AG09319 (cell line): Measurements from ENCODE around the gene FGF7.
"Not testable (repeated sequence)": the region's sequence is repeated elsewhere in the genome, so short reads cannot be mapped to it uniquely, and the experiment has no call there.

Experiments
- DNase-seq: peaks from one replicate; pipeline ENCODE4 v3.0.0-alpha.2; 2010; ENCODE audit warnings: low read depth; ENCODE audit errors: extremely low read depth
- TF ChIP-seq, protein P1 (sequence below): IDR thresholded peaks from 2 replicates; pipeline ENCODE4 v1.5.1; 2011; ENCODE audit warnings: low read depth, mild to moderate bottlenecking, inconsistent platforms, low read length, moderate library complexity

The FGF7 gene, protein sequence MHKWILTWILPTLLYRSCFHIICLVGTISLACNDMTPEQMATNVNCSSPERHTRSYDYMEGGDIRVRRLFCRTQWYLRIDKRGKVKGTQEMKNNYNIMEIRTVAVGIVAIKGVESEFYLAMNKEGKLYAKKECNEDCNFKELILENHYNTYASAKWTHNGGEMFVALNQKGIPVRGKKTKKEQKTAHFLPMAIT

DNA sequence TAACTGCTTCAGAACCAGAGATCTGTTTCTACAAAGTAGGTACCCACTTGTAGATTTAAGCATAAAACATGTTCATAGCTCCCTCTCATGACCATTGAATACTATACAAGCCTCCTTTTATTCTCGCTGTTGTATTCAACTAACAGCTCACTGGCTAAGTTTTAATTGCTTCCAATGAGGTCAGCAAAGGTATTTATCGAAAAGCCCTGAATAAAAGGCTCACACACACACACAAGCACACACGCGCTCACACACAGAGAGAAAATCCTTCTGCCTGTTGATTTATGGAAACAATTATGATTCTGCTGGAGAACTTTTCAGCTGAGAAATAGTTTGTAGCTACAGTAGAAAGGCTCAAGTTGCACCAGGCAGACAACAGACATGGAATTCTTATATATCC is at the start of gene FGF7:
Gene FGF7 (plus strand): TSS at position 222 of the 400 bp plus-strand sequence. CDS start 1,056 bp downstream, outside the sequence.
- peak; percentile 85 for DNase-seq
- TF ChIP-seq, protein P1, sequence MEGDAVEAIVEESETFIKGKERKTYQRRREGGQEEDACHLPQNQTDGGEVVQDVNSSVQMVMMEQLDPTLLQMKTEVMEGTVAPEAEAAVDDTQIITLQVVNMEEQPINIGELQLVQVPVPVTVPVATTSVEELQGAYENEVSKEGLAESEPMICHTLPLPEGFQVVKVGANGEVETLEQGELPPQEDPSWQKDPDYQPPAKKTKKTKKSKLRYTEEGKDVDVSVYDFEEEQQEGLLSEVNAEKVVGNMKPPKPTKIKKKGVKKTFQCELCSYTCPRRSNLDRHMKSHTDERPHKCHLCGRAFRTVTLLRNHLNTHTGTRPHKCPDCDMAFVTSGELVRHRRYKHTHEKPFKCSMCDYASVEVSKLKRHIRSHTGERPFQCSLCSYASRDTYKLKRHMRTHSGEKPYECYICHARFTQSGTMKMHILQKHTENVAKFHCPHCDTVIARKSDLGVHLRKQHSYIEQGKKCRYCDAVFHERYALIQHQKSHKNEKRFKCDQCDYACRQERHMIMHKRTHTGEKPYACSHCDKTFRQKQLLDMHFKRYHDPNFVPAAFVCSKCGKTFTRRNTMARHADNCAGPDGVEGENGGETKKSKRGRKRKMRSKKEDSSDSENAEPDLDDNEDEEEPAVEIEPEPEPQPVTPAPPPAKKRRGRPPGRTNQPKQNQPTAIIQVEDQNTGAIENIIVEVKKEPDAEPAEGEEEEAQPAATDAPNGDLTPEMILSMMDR = peak; percentile 36

DNA sequence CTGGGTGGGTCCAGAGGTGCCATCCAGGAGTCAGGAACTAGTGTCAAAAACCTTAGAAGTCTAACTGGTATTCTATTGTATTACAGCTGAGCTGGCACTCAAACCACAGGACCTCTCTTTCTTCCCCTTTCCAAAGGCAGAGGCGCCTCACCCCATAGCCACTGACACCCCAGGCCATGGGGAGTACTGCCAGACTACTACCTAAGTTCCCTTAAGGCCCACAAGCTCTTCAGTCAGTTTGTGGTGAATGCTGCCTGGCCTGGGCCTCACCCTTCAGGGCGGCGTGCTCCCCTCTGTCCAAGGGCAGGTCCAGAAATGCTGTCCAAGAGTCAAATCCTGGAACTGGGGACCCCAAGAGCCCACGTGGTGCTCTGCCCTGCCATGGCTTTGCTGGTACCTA is 43.0 kb upstream of the FGF7 start:
- TF ChIP-seq, protein P1 = no peak
- no peak for DNase-seq

DNA sequence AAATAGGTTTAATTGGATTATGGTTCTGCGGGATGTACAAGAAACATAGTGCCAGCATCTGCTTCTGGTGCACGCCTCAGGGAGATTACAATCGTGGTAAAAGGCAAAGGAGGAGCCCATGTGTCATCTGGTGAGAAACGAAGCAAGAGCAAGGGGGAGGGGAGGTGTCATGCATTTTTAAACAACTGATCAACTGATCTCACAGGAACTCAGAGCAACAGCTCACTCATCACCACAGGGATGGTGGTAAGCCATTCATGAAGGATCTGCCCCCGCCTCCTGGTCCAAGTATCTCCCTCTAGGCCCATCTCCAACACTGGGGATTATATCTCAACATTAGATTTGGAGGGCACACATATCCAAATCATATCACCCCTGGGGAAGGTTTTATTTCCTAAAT is 42.1 kb upstream of the FGF7 start:
- no peak for DNase-seq

DNA sequence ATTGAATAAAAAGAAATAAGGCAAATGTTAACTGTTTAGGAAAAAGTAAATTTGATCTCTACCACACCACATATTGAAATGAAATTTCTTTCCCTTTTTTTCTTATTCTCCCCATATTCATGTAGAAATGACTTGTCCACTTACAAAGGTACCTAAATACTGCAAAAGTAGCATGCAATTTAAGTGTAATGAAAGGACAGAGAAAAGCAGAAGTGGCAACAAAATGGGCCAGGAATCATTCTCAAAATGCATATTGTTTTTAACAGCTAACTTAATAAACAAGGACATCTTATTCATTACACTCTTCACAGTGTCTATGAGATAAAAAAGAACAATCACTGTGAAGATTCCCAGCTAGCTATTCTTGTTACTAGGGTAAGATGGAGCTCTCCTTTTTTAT is 40.6 kb upstream of the FGF7 start:
- TF ChIP-seq, protein P1 = no peak
- no peak for DNase-seq

More for the DNA sequence above, 42.1 kb upstream of the FGF7 start:
- TF ChIP-seq, protein P1 = no peak

DNA sequence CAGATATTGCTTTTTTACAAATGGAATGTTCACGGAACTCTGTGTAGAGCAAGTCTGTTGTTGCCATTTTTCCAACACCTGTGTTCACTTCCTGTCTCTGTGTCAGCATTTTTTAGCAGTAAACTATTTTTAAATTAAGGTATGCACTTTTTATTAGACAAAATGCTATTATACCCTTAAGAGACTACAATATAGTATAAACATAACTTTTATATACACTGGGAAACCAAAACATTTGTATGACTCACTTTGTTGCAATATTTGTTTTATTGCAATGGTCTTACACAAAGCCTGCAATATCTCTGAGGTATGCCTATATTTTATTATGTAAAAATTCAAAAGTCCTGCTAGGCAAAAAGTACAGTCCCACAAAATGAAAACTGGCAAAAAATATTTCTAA is 39.8 kb upstream of the FGF7 start:
- DNase-seq = no peak
- TF ChIP-seq, protein P1 = no peak

DNA sequence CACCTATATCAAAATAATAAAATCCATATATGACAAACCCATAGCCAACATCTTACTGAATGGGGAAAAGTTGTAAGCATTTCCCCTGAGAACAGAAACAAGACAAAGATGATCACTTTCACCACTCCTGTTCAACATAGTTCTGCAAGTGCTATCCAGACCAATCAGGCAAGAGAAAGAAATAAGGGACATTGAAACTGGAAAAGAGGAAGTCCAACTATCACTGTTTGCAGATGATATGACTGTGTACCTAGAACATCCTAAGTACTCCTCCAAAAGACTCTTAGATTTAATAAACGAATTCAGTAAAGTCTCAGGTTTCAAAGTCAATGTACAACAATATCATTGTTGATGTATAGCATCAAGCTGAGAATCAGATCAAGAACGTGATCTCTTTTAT is 35.6 kb upstream of the FGF7 start:
- TF ChIP-seq, protein P1 = no peak
- no peak for DNase-seq

DNA sequence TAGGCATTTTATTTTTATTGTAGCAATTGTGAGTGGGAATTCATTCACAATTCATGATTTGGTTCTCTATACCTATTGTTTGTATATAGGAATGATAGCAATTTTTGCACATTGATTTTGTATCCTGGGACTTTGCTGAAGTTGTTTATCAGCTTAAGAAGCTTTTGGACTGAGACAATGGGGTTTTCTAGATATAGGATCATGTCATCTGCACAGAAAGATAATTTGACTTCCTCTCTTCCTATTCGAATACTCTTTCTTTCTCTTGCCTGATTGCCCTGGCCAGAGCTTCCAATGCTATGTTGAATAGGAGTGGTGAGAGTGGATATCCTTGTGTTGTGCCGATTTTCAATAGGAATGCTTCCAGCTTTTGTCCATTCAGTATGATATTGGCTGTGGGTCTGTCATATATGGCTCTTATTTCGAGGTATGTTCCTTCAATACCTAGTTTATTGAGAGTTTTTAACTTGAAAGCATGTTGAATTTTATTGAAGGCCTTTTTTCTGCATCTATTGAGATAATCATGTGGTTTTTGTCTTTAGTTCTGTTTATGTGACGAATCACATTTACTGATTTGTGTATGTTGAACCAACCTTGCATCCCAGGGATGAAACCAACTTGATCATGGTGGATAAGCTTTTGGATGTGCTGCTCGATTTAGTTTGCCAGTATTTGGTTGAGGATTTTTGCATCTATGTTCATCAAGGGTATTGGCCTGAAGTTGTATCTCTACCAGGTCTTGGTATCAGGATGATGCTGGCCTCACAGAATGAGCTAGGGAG is 20.3 kb upstream of the FGF7 start:
- not testable (repeated sequence) for DNase-seq
